ENCODE results near the gene SLC24A4.

DNA sequence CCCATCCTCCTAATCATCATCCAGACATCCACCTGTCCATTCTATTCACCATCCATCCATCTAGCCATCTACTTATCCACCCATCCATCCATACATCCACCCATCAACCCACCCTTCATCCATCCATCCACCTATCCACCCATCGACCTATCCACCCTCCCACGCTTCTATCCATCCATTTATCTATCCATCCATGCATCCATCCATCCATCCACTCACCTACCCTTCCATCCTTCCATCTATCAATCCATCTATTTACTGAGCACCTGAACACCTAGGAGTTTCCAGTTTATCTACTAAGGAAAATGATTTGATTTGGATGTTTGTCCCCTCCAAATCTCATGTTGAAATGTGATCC, 198.1 kb downstream of the SLC24A4 start:
- TF ChIP-seq POLR2A (IDR thresholded peaks at IDR 0.05; ENCODE audit: low read depth, low read length): no peak
- TF ChIP-seq POLR2AphosphoS5 (IDR thresholded peaks at IDR 0.05; ENCODE audit: low read depth, low read length): no peak

Data from GM12892 (cell line).